ENCODE data around the gene PGA5.
"Not testable (repeated sequence)": the region's sequence is repeated elsewhere in the genome, so short reads cannot be mapped to it uniquely, and the experiment has no call there.

Gene PGA5

DNA sequence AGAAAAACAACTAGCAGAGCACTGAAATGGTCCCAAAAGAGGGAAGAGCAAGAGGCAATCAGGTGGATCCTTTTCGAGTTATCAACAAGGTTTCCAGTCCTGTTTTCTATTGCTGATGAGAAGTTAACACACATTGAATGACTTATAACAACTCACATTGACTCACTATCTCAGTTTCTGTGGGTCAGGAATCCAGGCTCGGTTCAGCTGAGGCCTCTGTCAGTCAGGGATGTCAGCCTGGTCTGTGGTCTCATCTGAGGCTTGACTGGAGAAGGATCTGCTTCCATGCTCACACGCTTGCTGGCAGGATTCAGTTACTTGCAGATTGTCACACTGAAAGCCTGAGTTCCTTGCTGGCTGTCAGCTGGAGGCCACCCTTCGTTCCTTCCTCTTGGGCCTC, 22.7 kb upstream of the PGA5 start:
- in situ Hi-C loops (cut with HindIII; ENCODE audit: low pct_unique_long_range_greater_than_20kb, low sequenced_read_pairs); DNase-seq (ENCODE audit: low read depth in 1 of 2, low spot score in 1 of 2): not testable (repeated sequence)

- DNase-seq (ENCODE audit: low read depth in 1 of 2, low spot score in 1 of 2); in situ Hi-C loops (cut with HindIII; ENCODE audit: low pct_unique_long_range_greater_than_20kb, low sequenced_read_pairs): not testable (repeated sequence)
Observed at GRCh38 chr11:61219016-61219415, 22.0 kb upstream of the PGA5 start.

DNA sequence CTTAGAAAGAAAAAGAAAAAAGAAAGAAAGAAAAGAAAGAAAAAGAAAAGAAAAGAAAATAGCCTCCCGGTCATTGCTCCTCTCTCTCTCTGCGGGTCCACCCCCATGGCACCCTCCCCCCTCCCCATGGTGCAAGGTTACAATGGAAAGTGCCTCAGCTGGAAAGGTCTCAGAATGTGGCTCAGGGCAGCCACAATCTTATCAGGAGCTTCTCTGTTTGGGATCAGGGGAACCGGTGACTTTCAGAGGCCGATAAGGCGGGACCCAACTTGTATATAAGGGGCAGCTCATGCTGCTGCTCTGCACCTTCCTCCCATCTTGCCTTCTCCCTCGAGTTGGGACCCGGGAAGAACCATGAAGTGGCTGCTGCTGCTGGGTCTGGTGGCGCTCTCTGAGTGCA, 18.9 kb upstream of the PGA5 start, which contains the start of gene PGA4:
PGA4 (plus strand) TSS at position 301 of the 400 bp plus-strand sequence; CDS start at position 355, 54 bp downstream.
- DNase-seq (ENCODE audit: low read depth in 1 of 2, low spot score in 1 of 2); in situ Hi-C loops (cut with HindIII; ENCODE audit: low pct_unique_long_range_greater_than_20kb, low sequenced_read_pairs): not testable (repeated sequence)

GRCh38 chr11:61222692-61223091, 18.3 kb upstream of the PGA5 start:
- in situ Hi-C loops (cut with HindIII; ENCODE audit: low pct_unique_long_range_greater_than_20kb, low sequenced_read_pairs); DNase-seq (ENCODE audit: low read depth in 1 of 2, low spot score in 1 of 2): not testable (repeated sequence)

DNA sequence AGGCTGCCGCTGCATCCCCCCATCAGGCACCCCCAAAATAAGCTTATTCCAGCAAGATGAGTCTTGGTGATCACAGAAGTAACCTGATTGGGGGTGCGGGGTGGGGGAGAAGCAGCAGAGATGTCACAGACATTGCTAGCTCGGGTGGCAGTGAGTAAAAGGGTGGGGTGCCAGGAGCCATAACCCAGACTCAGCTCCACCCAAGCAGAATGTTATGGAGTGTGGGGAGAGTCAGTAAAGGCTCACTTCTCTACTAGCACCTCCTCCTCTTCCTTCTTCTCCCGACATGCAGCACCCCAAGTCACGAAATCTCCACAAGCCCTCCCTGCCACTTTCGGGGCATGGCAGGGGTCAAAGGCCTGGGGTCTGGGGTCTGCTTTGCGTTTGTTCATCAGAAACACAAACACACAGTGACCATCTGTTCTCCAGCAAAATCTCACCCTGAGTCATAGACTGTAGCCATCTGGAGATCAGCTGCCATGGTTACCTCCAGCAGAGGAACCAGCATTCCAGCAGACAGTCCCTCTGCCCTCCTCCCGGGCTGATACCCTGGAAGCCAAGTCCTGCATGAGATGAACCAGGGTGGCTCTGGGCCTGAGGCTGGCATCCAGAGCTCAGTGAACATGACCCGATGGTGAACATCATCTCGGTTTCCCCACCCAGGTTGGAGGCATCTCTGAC, 14.4 kb upstream of the PGA5 start:
- in situ Hi-C loops (cut with HindIII; ENCODE audit: low pct_unique_long_range_greater_than_20kb, low sequenced_read_pairs); DNase-seq (ENCODE audit: low read depth in 1 of 2, low spot score in 1 of 2): not testable (repeated sequence)

GRCh38 chr11:61229458-61229857, 11.5 kb upstream of the PGA5 start:
- in situ Hi-C loops (cut with HindIII; ENCODE audit: low pct_unique_long_range_greater_than_20kb, low sequenced_read_pairs); DNase-seq (ENCODE audit: low read depth in 1 of 2, low spot score in 1 of 2): not testable (repeated sequence)

DNA sequence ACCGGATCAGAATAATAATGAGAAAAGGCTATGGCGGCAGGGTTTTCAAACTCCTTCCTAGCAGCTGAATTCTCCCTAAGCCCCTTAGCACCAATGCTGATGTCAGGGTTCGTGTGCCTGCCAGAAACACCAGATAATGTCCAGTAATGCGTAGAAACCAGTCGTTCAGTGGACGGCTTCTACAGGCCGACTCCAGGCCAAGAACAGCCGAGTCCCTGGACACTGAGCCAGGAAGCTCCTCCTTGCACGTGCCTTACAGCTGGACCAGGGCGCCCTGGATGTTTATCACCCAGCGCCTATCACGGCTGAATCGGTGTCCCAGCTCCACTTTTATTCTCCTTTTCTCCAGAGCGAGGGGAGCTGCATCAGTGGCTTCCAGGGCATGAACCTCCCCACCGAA, 9.9 kb upstream of the PGA5 start:
- in situ Hi-C loops (cut with HindIII; ENCODE audit: low pct_unique_long_range_greater_than_20kb, low sequenced_read_pairs); DNase-seq (ENCODE audit: low read depth in 1 of 2, low spot score in 1 of 2): not testable (repeated sequence)

DNA sequence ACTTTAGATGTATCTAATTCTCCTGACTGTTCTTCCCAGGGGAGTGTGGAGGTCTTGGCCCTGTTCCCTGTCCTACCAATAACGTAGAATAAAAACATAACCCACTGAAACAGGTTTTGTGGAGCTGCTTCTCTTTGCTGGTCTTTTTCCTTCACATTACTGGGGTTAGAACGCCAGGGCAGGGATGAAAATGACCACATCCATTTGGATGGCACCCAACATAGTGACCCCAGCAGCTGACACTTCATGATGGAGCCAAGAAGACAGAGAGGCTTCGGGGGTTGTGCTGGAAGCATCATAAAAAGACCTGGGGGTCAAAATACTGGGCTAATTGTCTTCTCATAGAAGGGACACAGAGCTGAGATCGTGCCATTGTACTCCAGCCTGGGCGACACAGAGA, 9.4 kb upstream of the PGA5 start:
- DNase-seq (ENCODE audit: low read depth in 1 of 2, low spot score in 1 of 2); in situ Hi-C loops (cut with HindIII; ENCODE audit: low pct_unique_long_range_greater_than_20kb, low sequenced_read_pairs): not testable (repeated sequence)

GRCh38 chr11:61232548-61233145, 8.3 kb upstream of the PGA5 start:
- in situ Hi-C loops (cut with HindIII; ENCODE audit: low pct_unique_long_range_greater_than_20kb, low sequenced_read_pairs) = not testable (repeated sequence)

DNA sequence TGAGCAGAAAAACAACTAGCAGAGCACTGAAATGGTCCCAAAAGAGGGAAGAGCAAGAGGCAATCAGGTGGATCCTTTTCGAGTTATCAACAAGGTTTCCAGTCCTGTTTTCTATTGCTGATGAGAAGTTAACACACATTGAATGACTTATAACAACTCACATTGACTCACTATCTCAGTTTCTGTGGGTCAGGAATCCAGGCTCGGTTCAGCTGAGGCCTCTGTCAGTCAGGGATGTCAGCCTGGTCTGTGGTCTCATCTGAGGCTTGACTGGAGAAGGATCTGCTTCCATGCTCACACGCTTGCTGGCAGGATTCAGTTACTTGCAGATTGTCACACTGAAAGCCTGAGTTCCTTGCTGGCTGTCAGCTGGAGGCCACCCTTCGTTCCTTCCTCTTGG, 3.8 kb upstream of the PGA5 start:
- in situ Hi-C loops (cut with HindIII; ENCODE audit: low pct_unique_long_range_greater_than_20kb, low sequenced_read_pairs); DNase-seq (ENCODE audit: low read depth in 1 of 2, low spot score in 1 of 2): not testable (repeated sequence)

More at GRCh38 chr11:61232548-61233145, 8.3 kb upstream of the PGA5 start:
- not testable (repeated sequence) for DNase-seq (ENCODE audit: low read depth in 1 of 2, low spot score in 1 of 2)

GRCh38 chr11:61240288-61240687, 687 bp upstream of the PGA5 start:
- DNase-seq (ENCODE audit: low read depth in 1 of 2, low spot score in 1 of 2); in situ Hi-C loops (cut with HindIII; ENCODE audit: low pct_unique_long_range_greater_than_20kb, low sequenced_read_pairs): not testable (repeated sequence)

DNA sequence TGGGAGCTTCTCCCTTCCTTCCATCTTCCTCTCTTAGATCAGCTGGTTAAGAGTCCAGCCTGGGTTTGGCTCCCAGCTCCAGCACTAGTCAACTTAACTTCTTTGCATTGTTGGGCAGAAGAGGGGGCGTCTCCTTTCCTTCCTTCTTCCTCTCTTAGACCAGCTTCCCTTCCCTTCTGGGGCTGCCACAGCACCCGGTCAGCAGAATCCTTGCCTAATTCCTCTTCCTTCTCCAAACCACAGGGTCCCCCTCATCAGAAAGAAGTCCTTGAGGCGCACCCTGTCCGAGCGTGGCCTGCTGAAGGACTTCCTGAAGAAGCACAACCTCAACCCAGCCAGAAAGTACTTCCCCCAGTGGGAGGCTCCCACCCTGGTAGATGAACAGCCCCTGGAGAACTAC, 551 bp downstream of the PGA5 start:
- DNase-seq (ENCODE audit: low read depth in 1 of 2, low spot score in 1 of 2); in situ Hi-C loops (cut with HindIII; ENCODE audit: low pct_unique_long_range_greater_than_20kb, low sequenced_read_pairs): not testable (repeated sequence)

- in situ Hi-C loops (cut with HindIII; ENCODE audit: low pct_unique_long_range_greater_than_20kb, low sequenced_read_pairs); DNase-seq (ENCODE audit: low read depth in 1 of 2, low spot score in 1 of 2): not testable (repeated sequence)
Observed at GRCh38 chr11:61245284-61245964, 4.4 kb downstream of the PGA5 start.

- DNase-seq (ENCODE audit: low read depth in 1 of 2, low spot score in 1 of 2); in situ Hi-C loops (cut with HindIII; ENCODE audit: low pct_unique_long_range_greater_than_20kb, low sequenced_read_pairs): not testable (repeated sequence)
Observed at GRCh38 chr11:61248071-61248470, 7.1 kb downstream of the PGA5 start.

DNA sequence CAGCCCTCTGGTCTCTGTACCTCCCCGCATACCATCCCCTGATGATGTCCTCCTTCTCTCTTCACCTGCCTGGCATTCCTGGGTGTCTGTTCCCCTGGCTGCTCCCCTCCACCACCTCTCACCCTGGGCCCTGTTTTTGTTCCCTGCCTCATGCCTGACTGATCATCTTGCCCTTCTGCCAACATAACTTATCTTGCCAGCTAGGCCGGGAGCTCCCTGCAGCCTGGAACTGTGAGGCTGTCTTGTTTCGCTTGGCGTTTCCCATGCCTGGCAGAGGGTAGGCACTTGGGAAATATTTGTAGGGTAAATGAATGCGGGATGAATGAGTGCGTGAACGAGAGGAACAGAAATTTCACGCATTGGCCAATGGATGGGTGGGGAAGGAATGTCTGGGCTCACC, 8.2 kb downstream of the PGA5 start:
- DNase-seq (ENCODE audit: low read depth in 1 of 2, low spot score in 1 of 2); in situ Hi-C loops (cut with HindIII; ENCODE audit: low pct_unique_long_range_greater_than_20kb, low sequenced_read_pairs): not testable (repeated sequence)

- in situ Hi-C loops (cut with HindIII; ENCODE audit: low pct_unique_long_range_greater_than_20kb, low sequenced_read_pairs); DNase-seq (ENCODE audit: low read depth in 1 of 2, low spot score in 1 of 2): not testable (repeated sequence)
Observed at GRCh38 chr11:61250796-61251765, 10.1 kb downstream of the PGA5 start.

- DNase-seq (ENCODE audit: low read depth in 1 of 2, low spot score in 1 of 2); in situ Hi-C loops (cut with HindIII; ENCODE audit: low pct_unique_long_range_greater_than_20kb, low sequenced_read_pairs): not testable (repeated sequence)
Observed at GRCh38 chr11:61252332-61252731, 11.4 kb downstream of the PGA5 start.

Measured in T47D (cell line).